Prostate gland (tissue), 2 donors: ENCODE data around the gene MS4A3. TPM values are rescaled to one million over a fixed set of nuclear protein-coding genes. Genes with fewer than 3 reads are reported as not detected.
"Not testable (repeated sequence)": the region's sequence is repeated elsewhere in the genome, so short reads cannot be mapped to it uniquely, and the experiment has no call there.

Experiments
- DNase-seq: peaks from one replicate; pipeline ENCODE4 v3.0.0-alpha.2; 2019; ENCODE audit warnings: low spot score
- H3K27ac ChIP-seq, 2 donors: fragments of 200-600 bp; sonication (generic); 2 replicates each; pipeline ENCODE4 v1.5.1; 2017 to 2019
- H3K27me3 ChIP-seq: fragments of 200-600 bp; sonication (generic); replicated peaks from 2 replicates; pipeline ENCODE4 v1.5.1; 2019; ENCODE audit not compliant: insufficient read depth
- H3K36me3 ChIP-seq, 2 donors: fragments of 200-600 bp; sonication (generic); 1 replicate in 1 of 2; 2 replicates in 1 of 2; pipeline versions ENCODE4 v1.5.1 to v1.8.1; 2017 to 2019
- H3K4me1 ChIP-seq: fragments of 200-600 bp; sonication (generic); replicated peaks from 2 replicates; pipeline ENCODE4 v1.5.1; 2019
- H3K4me3 ChIP-seq, 2 donors: fragments of 200-600 bp; sonication (generic); 2 replicates each; pipeline ENCODE4 v1.5.1; 2017 to 2019
- H3K9me3 ChIP-seq: fragments of 200-600 bp; sonication (generic); 2 replicates; pipeline ENCODE4 v1.5.1; 2017
- CTCF ChIP-seq, 4 experiments: fragments of 200-600 bp in 2 of 4; fragments of 450-650 bp in 2 of 4; sonication (generic) in 2 of 4; IDR thresholded peaks; 1 replicate in 3 of 4; 2 replicates in 1 of 4; pipeline ENCODE4 v1.5.1; 2016 to 2019; ENCODE audit warnings: antibody characterized with exemption in 4 of 4, mild to moderate bottlenecking in 2 of 4, moderate library complexity in 2 of 4
- POLR2A ChIP-seq: fragments of 450-650 bp; IDR thresholded peaks from one replicate; pipeline ENCODE4 v1.6.1; 2016; ENCODE audit warnings: antibody characterized with exemption, mild to moderate bottlenecking
- POLR2AphosphoS5 ChIP-seq: sonication (generic); formaldehyde crosslinking; IDR thresholded peaks from one replicate; pipeline ENCODE4 v1.6.1; 2017; ENCODE audit warnings: antibody characterized with exemption
- WGBS: methylation state at CpG from one replicate; pipeline ENCODE4 v1.1.5; 2018; 5-methylcytosine and 5-hydroxymethylcytosine counted together
- intact Hi-C: fragments of 100-400 bp; cut with DNase I; formaldehyde crosslinking; loops from one replicate; pipeline ENCODE4 v1.14.2; 2022
- total RNA-seq, 2 donors: library from RNA; depleted of rRNA; stranded (reverse); fragments of >200 nt; gene quantifications; one replicate each; pipeline ENCODE4 v1.1.0, GENCODE V29; 2016

The MS4A3 gene
- total RNA-seq, 2 donors from 2014 or later, result not detected

GRCh38 chr11:60088364-60088763, 31.9 kb downstream of the MS4A3 start, which contains the start of gene MS4A2:
Gene MS4A2, plus strand, starts transcription at chr11:60088664. Its CDS starts 102 bp downstream, at chr11:60088766.
- no peak within 1 kb of the TSS for H3K4me3 ChIP-seq
- no peak for DNase-seq
- intact Hi-C loops, result no loop called here
- H3K4me1 ChIP-seq, result no peaks in the 10 kb centered on the region
- no peaks in the 10 kb centered on the region for H3K36me3 ChIP-seq
- no peaks in the 10 kb centered on the region for H3K9me3 ChIP-seq
- 73% methylated on average over 1 of the region's 1 CpG for WGBS
- TF ChIP-seq POLR2A (no peak), POLR2AphosphoS5 (no peak), CTCF (IDR thresholded peaks at IDR 0.05) (no peak)
- no peaks in the 10 kb centered on the region for H3K27me3 ChIP-seq
- no peak within 1 kb of the TSS for H3K27ac ChIP-seq

GRCh38 chr11:60095477-60096120, 39.1 kb downstream of the MS4A3 start:
- TF ChIP-seq POLR2A (no peak), CTCF (IDR thresholded peaks at IDR 0.05) (no peak)
- intact Hi-C loops, result no loop called here
- no peak for DNase-seq

GRCh38 chr11:60097189-60097588, 40.7 kb downstream of the MS4A3 start:
- no peaks in the 10 kb centered on the region for H3K27me3 ChIP-seq
- DNase-seq, result no peak
- intact Hi-C loops, result no loop called here
- TF ChIP-seq POLR2AphosphoS5, result no peak
- no peak for TF ChIP-seq POLR2A
- TF ChIP-seq CTCF (IDR thresholded peaks at IDR 0.05), result no peak
- H3K27ac ChIP-seq, result no peak overlapping the region
- H3K9me3 ChIP-seq, result no peaks in the 10 kb centered on the region
- H3K4me1 ChIP-seq, result no peaks in the 10 kb centered on the region
- WGBS, result 100% methylated on average over 1 of the region's 1 CpG
- H3K4me3 ChIP-seq, result no peak overlapping the region
- no peaks in the 10 kb centered on the region for H3K36me3 ChIP-seq

More at GRCh38 chr11:60095477-60096120, 39.1 kb downstream of the MS4A3 start:
- H3K27me3 ChIP-seq, result no peaks in the 10 kb centered on the region
- WGBS, result 49% methylated on average over 4 of the region's 4 CpGs
- no peaks in the 10 kb centered on the region for H3K36me3 ChIP-seq
- H3K9me3 ChIP-seq, result no peaks in the 10 kb centered on the region
- H3K4me3 ChIP-seq, result no peak overlapping the region
- no peak overlapping the region for H3K27ac ChIP-seq
- no peaks in the 10 kb centered on the region for H3K4me1 ChIP-seq

GRCh38 chr11:60098508-60098907, 42.0 kb downstream of the MS4A3 start:
- Histone ChIP-seq H3K9me3 (no peaks in the 10 kb centered on the region), H3K27me3 (no peaks in the 10 kb centered on the region), H3K4me1 (no peaks in the 10 kb centered on the region), H3K36me3 (no peaks in the 10 kb centered on the region), H3K27ac (no peak overlapping the region), H3K4me3 (no peak overlapping the region)
- intact Hi-C loops, result no loop called here
- no peak for TF ChIP-seq POLR2AphosphoS5
- no peak for TF ChIP-seq CTCF (IDR thresholded peaks at IDR 0.05)
- TF ChIP-seq POLR2A, result no peak
- DNase-seq, result no peak

- Histone ChIP-seq H3K27ac (no peak overlapping the region), H3K36me3 (no peaks in the 10 kb centered on the region), H3K27me3 (no peaks in the 10 kb centered on the region), H3K9me3 (no peaks in the 10 kb centered on the region), H3K4me1 (no peaks in the 10 kb centered on the region), H3K4me3 (no peak overlapping the region)
- DNase-seq, result no peak
- intact Hi-C loops, result no loop called here
- TF ChIP-seq POLR2A (no peak), CTCF (IDR thresholded peaks at IDR 0.05) (no peak), POLR2AphosphoS5 (no peak)
- 48% methylated on average over 1 of the region's 1 CpG for WGBS
Observed at GRCh38 chr11:60100516-60100915, 44.1 kb downstream of the MS4A3 start.

- H3K4me1 ChIP-seq, intact Hi-C loops, H3K36me3 ChIP-seq, H3K9me3 ChIP-seq, H3K27me3 ChIP-seq, DNase-seq, H3K4me3 ChIP-seq, H3K27ac ChIP-seq: not testable (repeated sequence)
- WGBS, result 88% methylated on average over 11 of the region's 11 CpGs
Observed at GRCh38 chr11:60101368-60101767, 44.9 kb downstream of the MS4A3 start.

- H3K36me3 ChIP-seq, H3K9me3 ChIP-seq, H3K4me1 ChIP-seq, intact Hi-C loops, H3K27ac ChIP-seq, H3K4me3 ChIP-seq, H3K27me3 ChIP-seq, DNase-seq: not testable (repeated sequence)
- 74% methylated on average over 8 of the region's 8 CpGs for WGBS
Observed at GRCh38 chr11:60104471-60105115, 48.1 kb downstream of the MS4A3 start.
